Measurements from ENCODE around the gene C11orf65.

- peak in 1 of 4 experiments; percentile 31 for TF ChIP-seq CTCF (IDR thresholded peaks at IDR 0.05)
- TF ChIP-seq POLR2A (IDR thresholded peaks at IDR 0.05), result peak; percentile 22 to 36
These were observed 30.9 kb upstream of the C11orf65 start, which contains the start of gene POGLUT3 for GRCh38 chr11:108498046-108498815.

Measured in uterus (tissue), 2 donors.